Measurements from ENCODE around the gene APIP. TPM values are rescaled to one million over a fixed set of nuclear protein-coding genes. Genes with fewer than 3 reads are reported as not detected.

APIP gene
- total RNA-seq, 1 donor from 2014 or later: 36.7 TPM

- peaks cover 34% of the 10 kb centered on the region for H3K4me1 ChIP-seq
- intact Hi-C loops (cut with DNase I): loop anchor here (5.0 kb wide), 1 partner anchor 458 kb away; no protein-coding TSS in a partner anchor
- DNase-seq: no peak
Measured at GRCh38 chr11:34928960-34929680, 12.9 kb upstream of the APIP start.

DNA sequence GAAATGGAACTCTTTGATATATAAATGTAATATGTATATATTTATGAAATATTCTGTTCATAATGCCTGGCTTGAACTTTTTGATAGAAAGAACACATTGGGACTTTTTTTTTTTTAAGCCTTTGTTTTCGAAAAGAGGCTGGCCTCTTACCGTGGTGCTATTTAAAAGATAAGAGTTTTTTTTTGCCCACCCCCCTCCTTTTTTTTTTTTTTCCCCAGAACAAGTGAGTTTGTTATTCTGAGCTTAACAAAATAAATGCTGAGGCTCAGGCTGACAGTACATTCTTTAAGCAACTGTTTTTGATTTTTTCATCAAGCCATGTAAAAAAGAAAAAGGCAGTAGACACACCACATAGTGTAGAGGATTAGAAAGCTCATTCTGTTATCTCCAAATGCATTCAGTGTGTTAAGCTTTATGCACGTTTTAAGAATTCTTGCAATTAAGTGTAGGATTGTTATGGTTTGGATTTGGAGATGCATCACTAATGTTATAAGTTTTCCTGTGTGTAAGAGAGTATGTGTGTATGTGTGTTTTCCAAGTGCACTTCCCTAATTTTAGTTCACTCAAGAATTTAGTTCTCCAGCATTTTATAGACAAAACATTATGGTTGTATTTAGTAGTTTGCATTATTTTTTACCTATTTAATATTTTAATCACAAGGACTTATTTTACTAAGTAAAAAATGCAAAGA, 12.2 kb upstream of the APIP start:
- TF ChIP-seq CTCF (IDR thresholded peaks at IDR 0.05): no peak
- H3K27me3 ChIP-seq (ENCODE audit: low read depth): no peaks in the 10 kb centered on the region
- H3K27ac ChIP-seq: no peak overlapping the region
- peaks cover 34% of the 10 kb centered on the region for H3K4me1 ChIP-seq
- H3K36me3 ChIP-seq: peaks cover 17% of the 10 kb centered on the region
- H3K4me3 ChIP-seq: no peak overlapping the region
- intact Hi-C loops (cut with DNase I): loop anchor here (5.0 kb wide), 1 partner anchor 459 kb away; no protein-coding TSS in a partner anchor
- H3K9me3 ChIP-seq: no peaks in the 10 kb centered on the region
- DNase-seq (no peak), ATAC-seq (no peak)

More at GRCh38 chr11:34928960-34929680, 12.9 kb upstream of the APIP start:
- H3K4me3 ChIP-seq: no peak overlapping the region
- no peak for TF ChIP-seq CTCF (IDR thresholded peaks at IDR 0.05)
- no peaks in the 10 kb centered on the region for H3K9me3 ChIP-seq
- H3K27me3 ChIP-seq (ENCODE audit: low read depth): no peaks in the 10 kb centered on the region
- H3K36me3 ChIP-seq: peaks cover 19% of the 10 kb centered on the region
- H3K27ac ChIP-seq: no peak overlapping the region
- ATAC-seq: no peak

- Histone ChIP-seq H3K4me3 (no peak overlapping the region), H3K9me3 (no peaks in the 10 kb centered on the region), H3K27me3 (ENCODE audit: low read depth) (no peaks in the 10 kb centered on the region), H3K27ac (no peak overlapping the region), H3K4me1 (peaks cover 34% of the 10 kb centered on the region), H3K36me3 (peaks cover under 1% of the 10 kb centered on the region)
- DNase-seq (no peak), ATAC-seq (no peak)
- TF ChIP-seq CTCF (IDR thresholded peaks at IDR 0.05): no peak
- intact Hi-C loops (cut with DNase I): loop anchor here (5.0 kb wide), 1 partner anchor 461 kb away; no protein-coding TSS in a partner anchor
Measured at GRCh38 chr11:34926831-34927132, 10.6 kb upstream of the APIP start.

- no peaks in the 10 kb centered on the region for H3K36me3 ChIP-seq
- peak; percentile 69 for TF ChIP-seq CTCF (IDR thresholded peaks at IDR 0.05)
- H3K9me3 ChIP-seq: no peaks in the 10 kb centered on the region
- no peak for DNase-seq
- ATAC-seq: peak; percentile 53 to 80
- no peak overlapping the region for H3K4me3 ChIP-seq
- H3K27ac ChIP-seq: no peak overlapping the region
- intact Hi-C loops (cut with DNase I): loop anchor here (5.0 kb wide), 1 partner anchor 461 kb away; no protein-coding TSS in a partner anchor
- peaks cover 34% of the 10 kb centered on the region for H3K4me1 ChIP-seq
- no peaks in the 10 kb centered on the region for H3K27me3 ChIP-seq (ENCODE audit: low read depth)
Measured at GRCh38 chr11:34926101-34926830, 10.1 kb upstream of the APIP start.

GRCh38 chr11:34924714-34925113, 8.5 kb upstream of the APIP start:
- Histone ChIP-seq H3K27ac (no peak overlapping the region), H3K4me1 (peaks cover 32% of the 10 kb centered on the region), H3K36me3 (no peaks in the 10 kb centered on the region), H3K4me3 (no peak overlapping the region), H3K9me3 (no peaks in the 10 kb centered on the region), H3K27me3 (ENCODE audit: low read depth) (no peaks in the 10 kb centered on the region)
- ATAC-seq (peak in 1 of 2 donors; percentile 14), DNase-seq (no peak)
- TF ChIP-seq CTCF (IDR thresholded peaks at IDR 0.05): no peak
- intact Hi-C loops (cut with DNase I): loop anchor here (5.0 kb wide), 1 partner anchor 463 kb away; no protein-coding TSS in a partner anchor

Data from lower lobe of right lung (tissue), 2 donors.